Activated naive CD8-positive, alpha-beta T cell treated with anti-CD3 and anti-CD28 coated beads for 36 hours (primary cell): Measurements from ENCODE around the gene RFTN1. TPM values are rescaled to one million over a fixed set of nuclear protein-coding genes. Genes with fewer than 3 reads are reported as not detected.
"Not testable (repeated sequence)": the region's sequence is repeated elsewhere in the genome, so short reads cannot be mapped to it uniquely, and the experiment has no call there.

Experiments
- DNase-seq: peaks from one replicate; pipeline ENCODE4 v3.0.0; 2021
- H3K27ac Mint-ChIP-seq: one replicate; pipeline ENCODE4 v1.8.0; 2022; ENCODE audit warnings: mild to moderate bottlenecking, moderate library complexity, mixed read lengths
- H3K27me3 Mint-ChIP-seq: one replicate; pipeline ENCODE4 v1.8.0; 2022; ENCODE audit warnings: mild to moderate bottlenecking, mixed read lengths
- H3K36me3 Mint-ChIP-seq: one replicate; pipeline ENCODE4 v1.8.0; 2021; ENCODE audit warnings: mild to moderate bottlenecking, mixed read lengths
- H3K4me1 Mint-ChIP-seq: one replicate; pipeline ENCODE4 v1.8.0; 2021; ENCODE audit warnings: mixed read lengths
- H3K4me3 Mint-ChIP-seq: one replicate; pipeline ENCODE4 v1.8.0; 2022; ENCODE audit warnings: mild to moderate bottlenecking, moderate library complexity, mixed read lengths
- H3K9me3 Mint-ChIP-seq: one replicate; pipeline ENCODE4 v1.8.0; 2022; ENCODE audit warnings: mixed read lengths
- total RNA-seq, 2 experiments: library from RNA; stranded (reverse); gene quantifications; one replicate each; pipeline ENCODE4 v1.2.3, GENCODE V29; 2021

RFTN1 gene
- total RNA-seq, 2 experiments from 2014 or later = 84.2 to 84.8 TPM

DNA sequence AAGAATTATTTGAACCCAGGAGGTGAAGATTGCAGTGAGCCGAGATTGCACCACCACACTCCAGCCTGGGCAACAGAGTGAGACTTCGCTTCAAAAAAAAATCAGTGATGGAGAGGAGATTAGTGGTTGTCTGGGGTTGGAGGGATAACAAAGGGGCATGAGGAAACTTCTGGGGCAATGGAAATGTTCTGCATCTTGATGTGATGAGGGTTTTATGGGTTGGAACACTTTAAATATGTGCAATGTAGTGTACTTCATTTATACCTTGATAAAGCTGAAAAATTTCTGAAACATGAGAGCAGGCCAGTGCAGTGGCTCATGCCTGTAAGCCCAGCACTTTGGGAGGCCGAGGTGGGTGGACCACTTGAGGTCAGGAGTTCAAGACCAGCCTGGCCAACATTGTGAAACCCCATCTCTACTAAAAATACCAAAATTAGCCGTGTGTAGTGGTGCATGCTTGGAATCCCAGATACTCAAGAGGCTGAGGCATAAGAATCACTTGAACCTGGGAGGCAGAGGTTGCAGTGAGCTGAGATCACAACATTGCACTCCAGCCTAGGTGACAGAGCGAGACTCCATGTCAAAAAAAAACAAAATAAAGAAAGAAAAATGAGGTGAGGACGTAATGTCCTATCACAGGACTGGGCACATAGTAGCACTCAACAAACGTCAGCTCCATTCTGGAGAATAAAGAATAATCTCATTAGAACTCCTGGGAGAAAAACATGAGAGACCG is 24.0 kb downstream of the RFTN1 start:
- not testable (repeated sequence) for H3K27me3 Mint-ChIP-seq, H3K27ac Mint-ChIP-seq, H3K9me3 Mint-ChIP-seq, DNase-seq, H3K4me3 Mint-ChIP-seq
- Mint-ChIP-seq H3K36me3 (peaks cover 72% of the 10 kb centered on the region), H3K4me1 (peaks cover 21% of the 10 kb centered on the region)

DNA sequence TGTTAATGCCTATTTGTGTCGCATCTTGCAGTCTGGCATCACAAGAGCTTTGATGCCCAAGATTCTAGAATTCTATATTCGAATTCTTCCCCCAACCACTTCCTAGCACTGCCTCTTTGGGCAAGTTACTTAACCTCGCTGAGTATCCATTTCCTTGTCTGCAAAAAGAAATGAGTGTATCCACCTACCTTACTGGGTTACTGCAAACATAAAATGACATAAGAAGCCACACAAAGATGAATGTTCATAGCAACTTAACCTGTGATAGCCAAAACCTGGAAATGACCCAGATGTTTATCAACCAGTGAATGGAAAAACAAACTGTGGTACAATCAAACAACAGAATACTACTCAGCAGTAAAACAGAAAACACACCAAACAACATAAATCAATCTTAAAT is 24.9 kb downstream of the RFTN1 start:
- Mint-ChIP-seq H3K4me1 (peaks cover 24% of the 10 kb centered on the region), H3K36me3 (peaks cover 77% of the 10 kb centered on the region)

DNA sequence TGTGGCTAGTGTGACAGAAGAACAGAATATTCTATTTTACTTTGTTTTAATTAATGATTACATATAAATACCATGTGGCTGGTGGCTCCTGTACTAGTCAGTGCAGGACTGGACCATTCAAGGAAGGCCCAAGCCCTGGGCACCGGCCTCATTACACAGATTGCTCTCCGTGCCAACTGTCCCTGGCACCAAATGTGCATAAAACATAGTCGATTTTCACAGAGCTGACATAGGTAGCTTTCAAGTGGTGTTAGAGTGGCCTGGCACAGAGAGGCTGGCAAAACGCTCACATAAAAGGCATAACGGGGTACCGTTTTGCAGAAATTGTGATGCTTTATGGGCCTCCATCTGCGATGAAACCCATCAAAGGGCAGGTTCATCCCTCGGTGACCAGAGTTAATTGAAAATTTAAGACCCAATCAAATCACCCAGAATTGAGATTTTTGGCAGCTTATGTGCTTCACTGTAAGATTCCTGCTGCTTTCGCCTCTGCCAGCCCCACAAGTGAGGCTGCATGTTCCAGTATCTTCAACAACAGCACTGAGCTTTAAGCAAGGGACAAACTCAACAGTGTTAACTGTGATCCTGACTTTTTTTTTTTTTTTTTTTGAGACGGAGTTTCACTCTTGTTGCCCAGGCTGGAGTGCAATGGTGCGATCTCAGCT is 25.9 kb downstream of the RFTN1 start:
- no peaks in the 10 kb centered on the region for H3K27me3 Mint-ChIP-seq
- H3K27ac Mint-ChIP-seq = no peak overlapping the region
- peaks cover 33% of the 10 kb centered on the region for H3K4me1 Mint-ChIP-seq
- DNase-seq = no peak
- H3K36me3 Mint-ChIP-seq = peaks cover 81% of the 10 kb centered on the region
- no peaks in the 10 kb centered on the region for H3K9me3 Mint-ChIP-seq
- H3K4me3 Mint-ChIP-seq = no peak overlapping the region

More for the DNA sequence above, 24.9 kb downstream of the RFTN1 start:
- Mint-ChIP-seq H3K4me3 (no peak overlapping the region), H3K27me3 (no peaks in the 10 kb centered on the region), H3K27ac (no peak overlapping the region), H3K9me3 (no peaks in the 10 kb centered on the region)
- no peak for DNase-seq

DNA sequence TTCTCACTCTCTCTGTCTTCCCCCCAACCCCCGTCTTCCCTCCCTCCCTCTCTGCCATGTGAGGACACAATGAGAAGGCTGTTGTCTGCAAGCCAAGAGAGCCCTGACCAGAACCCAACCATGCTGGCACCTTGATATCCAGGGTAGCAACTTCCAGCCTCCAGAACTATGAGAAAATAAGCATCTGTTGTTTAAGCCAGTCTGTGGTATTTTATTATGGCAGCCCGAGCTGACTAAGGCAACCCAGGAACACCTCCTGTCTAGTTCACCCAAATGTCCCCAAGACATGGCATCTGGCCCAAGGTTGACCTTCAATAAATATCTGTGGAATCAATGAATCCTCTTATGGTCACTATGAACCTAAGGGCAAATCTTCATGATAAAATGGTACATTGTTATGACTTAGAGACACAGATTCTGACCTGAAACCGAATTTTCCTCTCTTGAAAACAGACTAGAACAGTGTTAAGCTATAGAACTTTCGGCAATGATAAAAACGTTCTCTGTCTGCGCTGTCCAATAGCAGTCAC is 26.5 kb downstream of the RFTN1 start:
- no peak overlapping the region for H3K4me3 Mint-ChIP-seq
- no peak for DNase-seq
- peaks cover 77% of the 10 kb centered on the region for H3K36me3 Mint-ChIP-seq
- no peak overlapping the region for H3K27ac Mint-ChIP-seq
- H3K27me3 Mint-ChIP-seq = no peaks in the 10 kb centered on the region
- H3K9me3 Mint-ChIP-seq = no peaks in the 10 kb centered on the region
- H3K4me1 Mint-ChIP-seq = peaks cover 40% of the 10 kb centered on the region

DNA sequence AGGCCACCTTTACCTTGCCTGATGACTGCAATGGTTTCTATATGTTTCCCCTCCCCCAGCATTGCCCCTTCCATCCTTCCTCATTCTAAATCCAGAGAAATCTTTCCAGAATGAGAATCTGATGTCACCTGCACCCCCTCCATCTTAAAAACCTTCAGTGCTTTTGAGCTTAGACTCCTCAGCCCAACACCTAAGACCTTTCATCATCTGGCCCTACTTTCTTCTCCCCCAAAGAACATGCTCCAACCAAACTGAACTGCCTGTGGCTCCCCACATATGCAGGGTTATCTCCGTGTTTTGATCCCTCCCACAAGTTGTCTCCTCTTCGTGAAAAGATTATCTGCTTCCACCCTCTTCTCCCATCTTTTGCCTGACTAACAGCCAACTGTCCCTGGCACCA is 27.3 kb downstream of the RFTN1 start:
- Mint-ChIP-seq H3K4me1 (peaks cover 46% of the 10 kb centered on the region), H3K9me3 (no peaks in the 10 kb centered on the region), H3K4me3 (no peak overlapping the region), H3K36me3 (peaks cover 79% of the 10 kb centered on the region), H3K27me3 (no peaks in the 10 kb centered on the region), H3K27ac (peak overlapping the region; percentile 19)
- no peak for DNase-seq

DNA sequence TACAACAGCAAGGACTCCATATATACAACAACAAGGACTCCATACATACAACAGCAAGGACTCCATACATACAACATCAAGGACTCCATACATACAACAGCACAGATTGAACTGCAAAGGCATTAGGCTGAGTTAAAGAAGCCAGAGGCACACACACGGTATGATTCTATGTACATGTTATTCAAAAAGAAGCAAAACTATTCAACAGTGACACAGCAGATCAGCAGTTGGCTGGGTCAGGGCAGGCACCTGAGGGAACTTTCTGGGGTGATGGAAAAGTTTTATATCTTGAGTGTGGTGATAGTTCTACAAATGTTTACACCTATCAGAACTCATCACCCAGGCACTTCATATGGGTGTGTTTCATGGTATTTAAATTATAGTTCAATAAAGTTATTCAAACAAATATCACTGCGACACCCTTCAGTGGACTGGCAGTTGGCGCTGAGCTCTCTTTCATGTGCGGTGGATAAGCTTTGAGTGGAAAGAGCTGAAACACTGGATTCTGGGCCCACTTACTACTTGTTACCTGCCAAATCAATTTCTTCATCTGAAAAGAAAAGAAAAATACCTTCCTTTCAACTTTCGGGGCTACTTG is 28.0 kb downstream of the RFTN1 start:
- Mint-ChIP-seq H3K36me3 (peaks cover 79% of the 10 kb centered on the region), H3K27me3 (no peaks in the 10 kb centered on the region), H3K4me3 (no peak overlapping the region), H3K9me3 (no peaks in the 10 kb centered on the region), H3K4me1 (peaks cover 50% of the 10 kb centered on the region), H3K27ac (no peak overlapping the region)
- no peak for DNase-seq

DNA sequence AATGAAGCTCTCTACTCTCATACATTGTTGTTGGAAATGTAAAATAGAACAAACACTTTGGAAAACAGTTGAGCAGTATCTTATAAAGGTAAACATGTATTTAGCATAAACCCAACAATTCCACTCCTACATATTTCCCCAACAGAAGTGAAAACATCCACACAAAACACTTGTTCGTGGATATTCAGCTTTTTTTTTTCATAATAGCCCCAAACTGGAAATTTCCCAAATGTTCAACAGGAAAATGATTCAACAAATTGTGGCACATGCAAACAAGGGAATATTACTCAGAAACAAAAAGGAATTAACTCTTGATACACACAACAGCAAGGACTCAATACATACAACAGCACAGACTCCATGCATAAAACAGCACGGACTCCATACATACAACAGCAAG is 28.5 kb downstream of the RFTN1 start:
- no peaks in the 10 kb centered on the region for H3K9me3 Mint-ChIP-seq
- no peak for DNase-seq
- H3K4me3 Mint-ChIP-seq = no peak overlapping the region
- peaks cover 53% of the 10 kb centered on the region for H3K4me1 Mint-ChIP-seq
- H3K27ac Mint-ChIP-seq = no peak overlapping the region
- no peaks in the 10 kb centered on the region for H3K27me3 Mint-ChIP-seq
- H3K36me3 Mint-ChIP-seq = peaks cover 81% of the 10 kb centered on the region

DNA sequence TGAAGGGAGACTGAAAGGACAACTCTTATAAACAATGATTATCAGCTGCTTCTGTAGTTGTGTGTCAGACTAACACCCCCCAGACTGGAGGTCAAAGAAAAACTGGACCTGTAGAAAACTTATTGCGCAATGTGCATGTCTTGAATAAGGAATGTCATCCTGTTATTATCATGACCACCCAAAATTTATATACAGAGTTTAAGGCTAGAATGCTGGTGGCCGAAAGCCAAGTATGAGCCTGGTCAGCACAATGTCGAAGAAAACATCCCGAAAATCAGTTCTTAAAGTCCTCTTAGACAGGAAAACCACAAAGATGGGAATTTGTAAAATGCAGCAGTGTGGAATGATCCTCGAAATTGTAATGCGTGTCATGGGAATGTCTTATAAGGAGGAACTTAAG is 29.3 kb downstream of the RFTN1 start:
- DNase-seq = no peak
- peaks cover 80% of the 10 kb centered on the region for H3K36me3 Mint-ChIP-seq
- H3K27me3 Mint-ChIP-seq = no peaks in the 10 kb centered on the region
- peaks cover 57% of the 10 kb centered on the region for H3K4me1 Mint-ChIP-seq
- H3K9me3 Mint-ChIP-seq = no peaks in the 10 kb centered on the region
- H3K4me3 Mint-ChIP-seq = no peak overlapping the region
- no peak overlapping the region for H3K27ac Mint-ChIP-seq

DNA sequence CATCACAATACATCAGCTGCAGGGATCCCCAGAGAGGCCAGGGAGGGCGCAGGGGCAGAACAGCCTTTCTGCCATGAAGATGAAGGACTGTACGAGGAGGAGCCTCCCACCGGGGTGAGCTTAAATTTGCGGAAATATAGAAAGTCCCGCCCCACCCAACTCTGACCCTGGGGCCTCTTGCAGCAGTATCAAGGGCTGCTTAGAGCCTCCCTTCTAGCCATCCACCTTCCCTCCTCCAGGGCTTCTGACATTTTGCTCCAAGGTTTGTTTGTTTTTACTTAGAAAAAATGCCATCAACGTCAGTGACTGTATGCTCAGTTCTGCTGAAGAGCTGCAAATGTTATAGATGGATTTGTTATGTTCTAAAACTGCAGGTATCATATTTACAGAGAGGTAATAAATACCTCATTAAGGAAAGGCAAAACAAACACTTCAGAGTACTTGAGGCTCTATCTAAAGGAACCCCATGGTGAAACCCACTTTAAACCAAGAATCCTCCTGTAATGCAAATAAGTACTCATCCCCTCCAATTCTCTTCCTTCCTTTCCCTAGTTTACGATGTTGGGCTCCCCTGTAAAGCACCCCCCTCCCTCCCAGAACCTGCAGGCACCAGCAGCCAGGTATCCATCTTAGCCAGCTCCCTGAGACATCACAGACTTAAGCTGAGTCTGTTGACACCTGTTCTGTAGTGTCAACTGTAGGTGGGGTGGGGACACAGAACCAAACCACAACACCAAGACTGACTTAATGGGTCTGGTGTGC is 30.5 kb downstream of the RFTN1 start:
- DNase-seq = peak; percentile 29
- Mint-ChIP-seq H3K27ac (peak overlapping the region; percentile 79), H3K27me3 (no peaks in the 10 kb centered on the region), H3K4me1 (peaks cover 67% of the 10 kb centered on the region), H3K4me3 (peak overlapping the region; percentile 56), H3K9me3 (no peaks in the 10 kb centered on the region), H3K36me3 (peaks cover 80% of the 10 kb centered on the region)

DNA sequence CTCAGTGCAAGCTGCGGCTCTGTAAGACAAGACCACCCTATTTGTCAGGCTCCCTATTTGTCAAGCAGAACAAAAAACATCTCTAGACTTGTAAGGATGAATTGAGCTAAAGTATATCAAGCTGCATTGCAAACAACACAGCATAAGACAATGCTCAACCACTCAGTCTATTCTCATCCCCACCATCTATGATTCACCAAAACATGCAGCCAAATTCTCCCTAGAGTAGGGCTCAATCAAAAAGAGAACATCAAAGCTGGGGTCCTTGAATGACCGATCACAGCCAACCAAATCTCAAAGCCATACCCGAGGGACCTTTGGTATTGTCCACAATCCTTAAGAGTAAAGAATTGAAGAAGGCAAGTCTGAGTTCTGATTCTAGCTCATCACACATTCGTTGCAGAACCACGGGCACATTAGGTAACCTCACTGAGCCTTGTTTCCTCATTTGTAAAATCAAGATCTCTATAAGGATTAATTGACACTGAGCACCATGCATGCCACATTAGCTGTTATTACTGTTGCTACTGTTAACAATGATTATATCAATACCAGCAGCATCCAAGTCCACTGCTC is 31.2 kb downstream of the RFTN1 start:
- Mint-ChIP-seq H3K4me1 (peaks cover 68% of the 10 kb centered on the region), H3K27ac (peak overlapping the region; percentile 79), H3K4me3 (peak overlapping the region; percentile 38), H3K27me3 (no peaks in the 10 kb centered on the region), H3K9me3 (peaks cover 1% of the 10 kb centered on the region), H3K36me3 (peaks cover 81% of the 10 kb centered on the region)
- no peak for DNase-seq

DNA sequence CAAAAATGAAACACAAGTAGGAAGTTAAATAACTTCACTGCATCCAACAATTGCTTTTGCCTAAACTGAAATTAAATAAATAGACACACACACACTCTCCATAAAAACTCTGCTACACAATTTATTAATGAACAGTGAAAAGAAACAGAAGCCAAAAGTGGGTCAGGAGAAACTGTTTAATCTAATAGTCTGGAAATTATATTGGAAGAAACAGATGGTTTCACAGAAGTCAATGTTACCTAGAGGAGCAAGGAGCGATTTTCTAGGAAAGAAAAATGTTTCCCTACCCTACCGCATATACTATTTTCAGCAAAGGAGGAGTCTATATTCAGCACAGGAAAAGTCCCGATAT is 32.0 kb downstream of the RFTN1 start:
- H3K9me3 Mint-ChIP-seq = peaks cover 3% of the 10 kb centered on the region
- peaks cover 82% of the 10 kb centered on the region for H3K36me3 Mint-ChIP-seq
- H3K27ac Mint-ChIP-seq = peak overlapping the region; percentile 79
- H3K4me3 Mint-ChIP-seq = peak overlapping the region; percentile 50
- H3K27me3 Mint-ChIP-seq = no peaks in the 10 kb centered on the region
- H3K4me1 Mint-ChIP-seq = peaks cover 72% of the 10 kb centered on the region
- DNase-seq = no peak

DNA sequence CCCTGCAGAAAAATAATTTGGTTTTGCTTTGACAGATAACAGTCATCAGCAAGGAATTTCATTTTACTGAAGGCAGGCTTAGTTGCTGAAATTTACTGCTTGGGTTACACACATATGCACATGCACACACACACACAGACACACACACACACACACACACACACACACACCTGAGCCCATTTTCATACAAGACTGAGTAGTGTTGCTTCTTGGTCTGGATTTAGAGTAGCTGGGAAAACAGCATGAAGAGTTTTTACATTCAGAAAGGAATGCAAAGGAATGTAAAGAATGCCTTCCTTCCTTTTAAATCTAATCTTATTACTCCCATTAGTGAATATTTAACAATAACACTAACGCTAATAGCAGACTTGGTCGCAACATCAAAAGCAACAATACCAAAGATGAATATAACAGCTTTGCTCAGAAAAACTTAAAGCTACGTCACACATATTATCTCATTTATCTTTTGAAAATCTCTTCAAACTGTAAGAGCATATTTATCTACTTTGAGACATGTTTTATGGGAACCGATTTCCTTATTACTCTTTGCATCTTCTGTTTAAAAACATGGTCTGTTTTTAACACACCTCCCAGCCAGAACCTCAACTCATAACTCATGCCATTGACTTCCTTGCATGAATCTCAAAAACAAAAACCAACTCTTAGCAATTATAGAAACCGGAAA is 32.5 kb downstream of the RFTN1 start:
- H3K27me3 Mint-ChIP-seq = no peaks in the 10 kb centered on the region
- no peak for DNase-seq
- H3K36me3 Mint-ChIP-seq = peaks cover 82% of the 10 kb centered on the region
- H3K9me3 Mint-ChIP-seq = peaks cover 3% of the 10 kb centered on the region
- H3K27ac Mint-ChIP-seq = peak overlapping the region; percentile 79
- H3K4me3 Mint-ChIP-seq = peak overlapping the region; percentile 50
- peaks cover 71% of the 10 kb centered on the region for H3K4me1 Mint-ChIP-seq

DNA sequence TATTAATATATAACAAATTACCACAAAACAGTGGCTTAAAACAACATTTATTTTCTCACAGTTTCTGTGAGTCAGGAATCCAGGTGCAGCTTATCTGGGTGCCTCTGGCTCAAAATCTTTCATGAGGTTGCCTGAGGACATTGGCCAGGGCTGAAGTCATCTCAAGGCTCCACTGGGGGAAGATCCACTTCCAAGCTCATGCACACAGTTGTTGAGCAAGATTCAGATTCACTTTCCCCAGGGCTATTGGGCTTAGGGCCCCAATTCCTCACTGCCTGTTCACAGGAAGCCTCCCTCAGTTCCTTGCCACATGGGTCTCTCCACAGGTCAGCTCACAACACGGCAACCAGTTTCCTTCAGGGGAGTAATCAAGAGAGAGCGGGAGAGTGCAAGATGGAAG is 35.0 kb downstream of the RFTN1 start:
- Mint-ChIP-seq H3K36me3 (peaks cover 88% of the 10 kb centered on the region), H3K9me3 (peaks cover 3% of the 10 kb centered on the region), H3K4me1 (peaks cover 65% of the 10 kb centered on the region), H3K27ac (no peak overlapping the region), H3K4me3 (no peak overlapping the region), H3K27me3 (no peaks in the 10 kb centered on the region)
- DNase-seq = no peak

DNA sequence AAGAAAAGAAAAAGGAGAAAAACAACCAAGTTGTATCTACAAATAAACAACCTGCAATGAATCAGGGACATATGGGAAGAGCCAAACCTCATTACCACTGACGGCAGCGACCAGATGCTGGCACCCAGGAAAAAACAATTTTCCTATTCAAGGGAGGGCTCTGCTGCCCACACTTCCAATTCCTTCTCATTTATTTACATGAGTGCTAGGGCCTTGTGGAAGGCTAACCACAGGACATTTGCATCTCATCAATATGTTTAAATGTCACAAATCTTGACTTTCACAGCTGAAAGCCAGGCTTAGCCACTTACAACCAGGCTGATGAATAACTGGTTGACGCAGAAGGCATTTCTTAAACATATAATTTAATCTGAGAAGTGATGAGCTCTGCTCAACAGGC is 36.0 kb downstream of the RFTN1 start:
- peaks cover 93% of the 10 kb centered on the region for H3K36me3 Mint-ChIP-seq

More for the DNA sequence above, 36.0 kb downstream of the RFTN1 start:
- no peak overlapping the region for H3K4me3 Mint-ChIP-seq
- H3K27me3 Mint-ChIP-seq = no peaks in the 10 kb centered on the region
- peaks cover 3% of the 10 kb centered on the region for H3K9me3 Mint-ChIP-seq
- no peak for DNase-seq
- H3K4me1 Mint-ChIP-seq = peaks cover 61% of the 10 kb centered on the region
- H3K27ac Mint-ChIP-seq = peak overlapping the region; percentile 34
